NCI-H2107 treated with DMSO at 0.1 percent for 48 hours (cell line): Measurements from ENCODE around the gene FBN2.

Experiments used
- DNase-seq: peaks from one replicate; lab custom pipeline; 2025; ENCODE audit not compliant: unreplicated experiment; lab: John Stamatoyannopoulos, UW

FBN2 gene

GRCh38 chr5:128378196-128378595 lies 159.8 kb downstream of the FBN2 start:
- DNase-seq, result no peak

DNA sequence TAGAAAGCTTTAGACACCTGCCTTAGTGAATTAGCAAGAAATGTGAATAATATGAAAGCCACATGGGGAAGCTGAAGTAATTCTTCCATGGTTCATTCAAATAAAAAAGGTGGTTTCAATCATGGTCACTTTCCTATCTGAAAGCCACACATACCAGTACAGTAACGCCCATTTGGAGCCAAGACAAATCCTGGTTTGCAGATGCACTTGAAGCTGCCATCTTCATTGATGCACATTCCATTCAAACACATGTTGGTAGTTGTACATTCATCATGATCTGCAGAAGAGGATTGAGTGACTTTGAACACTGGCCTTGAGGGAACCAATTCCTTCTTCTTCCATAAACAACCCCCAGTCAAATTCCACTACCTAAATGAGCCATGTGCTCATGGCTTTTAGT lies 161.5 kb downstream of the FBN2 start:
- no peak for DNase-seq

GRCh38 chr5:128366147-128366546 lies 171.9 kb downstream of the FBN2 start:
- DNase-seq, result no peak

- DNase-seq, result no peak
These were observed 175.7 kb downstream of the FBN2 start for GRCh38 chr5:128362370-128362769.

GRCh38 chr5:128358826-128359225 lies 179.2 kb downstream of the FBN2 start:
- no peak for DNase-seq

- DNase-seq, result no peak
These were observed 180.8 kb downstream of the FBN2 start for GRCh38 chr5:128357226-128357625.

- DNase-seq, result no peak
These were observed 182.1 kb downstream of the FBN2 start for GRCh38 chr5:128355961-128356360.

GRCh38 chr5:128353441-128354107 lies 184.5 kb downstream of the FBN2 start:
- DNase-seq, result no peak

DNA sequence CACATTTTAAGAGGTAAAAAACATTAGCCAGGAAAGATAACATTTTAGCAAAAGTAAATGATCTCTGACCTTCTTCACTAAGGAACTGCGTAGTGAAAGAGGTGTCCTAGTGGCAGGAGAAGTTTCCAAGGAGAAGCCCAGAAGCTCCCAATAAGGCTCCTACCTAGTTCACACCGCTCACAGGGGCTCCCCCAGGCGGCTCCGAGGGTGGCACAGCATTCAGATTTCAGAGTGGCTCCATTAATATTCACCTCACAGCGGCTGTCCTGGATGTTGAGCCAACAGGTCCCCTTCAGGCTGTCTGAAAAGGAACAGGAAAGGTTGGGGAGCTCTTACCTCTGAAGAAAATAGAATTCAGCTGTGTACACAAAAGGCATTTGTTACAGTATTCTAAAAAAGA lies 187.3 kb downstream of the FBN2 start:
- no peak for DNase-seq

DNA sequence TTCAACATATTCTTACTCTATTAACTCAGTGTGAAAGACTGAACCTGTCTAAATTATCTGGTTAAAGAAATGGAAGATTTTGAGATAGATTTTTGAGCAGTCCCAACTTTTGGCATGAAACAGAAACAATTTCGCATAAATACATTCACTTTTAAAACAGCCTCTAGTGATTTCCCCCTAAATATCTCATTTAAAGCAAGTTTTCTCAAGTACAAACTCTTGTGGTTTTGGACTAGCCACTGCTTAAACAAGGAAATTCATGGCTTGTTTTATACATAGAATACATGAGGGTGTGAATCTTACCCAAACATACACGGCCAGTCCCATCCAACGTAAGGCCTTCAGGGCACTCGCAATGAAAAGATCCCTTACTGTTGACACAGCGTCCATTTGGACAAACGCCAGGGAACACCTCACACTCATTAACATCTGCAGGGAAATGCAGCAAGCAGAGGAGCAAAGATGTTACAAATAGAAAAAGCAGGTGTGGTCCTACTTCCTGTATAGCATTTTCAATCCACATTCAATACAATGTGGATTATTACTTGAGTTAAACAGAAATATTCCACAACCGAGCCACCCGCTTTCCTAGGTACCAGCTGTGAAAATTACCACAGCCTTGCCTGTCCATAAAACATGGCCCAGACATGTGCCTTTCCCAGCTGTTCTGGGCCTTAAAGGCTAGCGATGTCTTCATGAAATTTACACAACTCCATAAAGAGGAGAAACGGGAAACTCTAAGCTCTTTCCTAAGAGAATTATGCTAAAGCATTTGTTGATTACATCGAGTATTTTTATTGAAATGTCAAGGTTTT lies 188.8 kb downstream of the FBN2 start:
- no peak for DNase-seq

- DNase-seq, result no peak
These were observed 192.0 kb downstream of the FBN2 start for GRCh38 chr5:128346038-128346437.

DNA sequence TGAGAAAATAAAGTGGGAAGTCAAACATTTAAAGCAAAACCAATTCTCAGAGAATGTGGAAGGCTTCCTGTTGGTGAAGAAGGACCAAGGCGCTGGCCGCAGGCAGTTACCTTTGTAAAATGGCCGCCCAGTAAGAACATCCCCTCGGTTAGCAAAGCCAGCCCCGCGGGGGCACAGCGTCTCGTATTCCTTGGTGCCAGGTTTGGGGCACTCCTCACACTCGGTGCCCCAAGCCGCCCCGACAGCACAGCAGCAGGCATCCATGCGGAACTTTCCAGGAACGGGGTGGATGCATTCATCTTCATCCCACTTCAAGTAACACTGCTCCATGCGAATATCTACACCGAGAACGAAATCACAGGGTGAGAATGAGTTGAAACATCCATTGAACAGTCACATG lies 192.8 kb downstream of the FBN2 start:
- DNase-seq, result no peak

- DNase-seq, result no peak
These were observed 194.9 kb downstream of the FBN2 start for GRCh38 chr5:128343168-128343567.

- DNase-seq, result no peak
These were observed 197.0 kb downstream of the FBN2 start for GRCh38 chr5:128341056-128341455.

DNA sequence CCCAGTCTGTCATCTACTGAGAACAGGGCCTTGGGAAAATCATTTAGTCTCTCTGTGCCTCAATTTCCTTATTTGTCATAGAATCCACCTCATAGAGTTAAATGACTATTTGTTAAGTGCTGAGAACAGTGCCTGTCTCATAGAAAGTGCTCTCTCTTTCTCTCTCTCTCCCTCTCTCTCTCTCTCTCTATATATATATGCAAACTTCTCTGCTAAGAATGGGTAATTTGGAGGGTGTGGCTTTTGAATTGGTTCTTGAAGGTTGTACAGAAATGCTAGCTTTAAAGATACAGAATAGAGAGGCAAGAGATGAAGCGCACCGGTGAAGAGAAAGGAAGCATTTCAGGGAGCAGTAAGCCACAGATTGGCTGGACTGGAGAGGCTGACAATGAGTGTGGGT lies 197.4 kb downstream of the FBN2 start:
- DNase-seq, result no peak

GRCh38 chr5:128339585-128339984 lies 198.5 kb downstream of the FBN2 start:
- no peak for DNase-seq

- DNase-seq, result no peak
These were observed 199.4 kb downstream of the FBN2 start for GRCh38 chr5:128338649-128339048.

DNA sequence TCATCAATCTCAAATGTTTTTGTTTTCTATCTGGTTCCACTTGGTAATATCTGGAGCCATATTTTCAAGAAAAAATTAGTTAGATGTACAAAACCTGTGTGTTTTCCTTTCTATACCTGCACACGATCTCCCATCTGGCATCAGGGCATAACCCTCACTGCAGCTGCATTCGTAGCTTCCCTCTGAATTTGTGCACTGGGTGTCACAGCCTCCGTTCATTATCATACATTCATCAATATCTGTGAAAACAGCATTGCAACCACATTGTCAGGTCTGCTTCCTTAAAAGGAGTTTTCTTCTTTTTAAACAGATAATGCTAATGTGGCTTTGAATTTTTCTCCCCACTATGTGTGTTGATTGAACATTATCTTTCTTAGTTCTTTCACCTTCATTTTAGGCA lies 202.7 kb downstream of the FBN2 start:
- DNase-seq, result no peak

GRCh38 chr5:128334010-128334716 lies 203.9 kb downstream of the FBN2 start:
- no peak for DNase-seq

- no peak for DNase-seq
These were observed 206.8 kb downstream of the FBN2 start for GRCh38 chr5:128331261-128331660.

GRCh38 chr5:128329386-128329939 lies 208.6 kb downstream of the FBN2 start:
- no peak for DNase-seq

GRCh38 chr5:128328446-128328845 lies 209.6 kb downstream of the FBN2 start:
- DNase-seq, result no peak
